ELF-1 (cell line): Measurements from ENCODE around the gene ACBD7.

Source experiments
- DNase-seq: peaks from one replicate; pipeline ENCODE4 v3.0.0-alpha.2; 2016; ENCODE audit warnings: low read depth, low spot score

The ACBD7 gene

DNA sequence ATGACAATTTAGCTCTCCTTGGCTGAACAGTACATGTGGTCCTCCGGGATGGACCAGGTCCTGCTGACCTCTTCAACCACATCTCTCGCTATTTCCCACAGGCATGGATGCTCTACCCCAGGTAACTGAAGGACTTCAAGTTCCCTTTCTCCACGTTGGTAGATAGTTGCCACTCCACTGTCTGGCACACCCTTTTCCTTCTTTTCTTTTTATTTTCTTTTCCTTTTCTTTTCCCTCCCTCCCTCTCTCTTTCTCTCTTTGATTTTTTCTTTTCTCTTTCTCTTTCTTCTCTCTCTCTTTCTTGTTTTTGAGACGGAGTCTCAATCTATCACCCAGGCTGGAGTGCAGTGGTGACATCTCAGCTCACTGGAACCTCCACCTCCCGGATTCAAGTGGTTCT lies 2.8 kb upstream of the ACBD7 start:
- no peak for DNase-seq

DNA sequence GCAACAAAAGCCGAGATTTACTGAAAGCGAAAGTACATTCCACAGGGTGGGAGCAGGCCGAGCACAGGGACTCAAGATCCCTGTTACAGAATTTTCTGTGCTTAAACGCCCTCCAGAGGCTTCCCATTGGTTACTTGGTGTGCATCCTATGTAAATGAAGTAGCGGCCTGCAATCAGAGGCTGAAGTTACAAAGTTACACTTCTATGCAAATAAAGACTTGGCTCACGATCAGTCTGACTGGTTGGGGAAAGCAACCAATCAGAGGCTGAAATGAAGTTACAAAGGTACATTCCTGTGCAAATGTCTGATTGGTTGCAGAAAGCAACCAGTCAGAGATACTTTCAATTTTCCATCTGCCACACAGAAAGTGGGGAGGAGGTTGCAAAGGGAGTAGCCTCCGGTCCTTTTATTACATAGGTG lies 4.1 kb downstream of the ACBD7 start:
- peak; percentile 61 for DNase-seq

GRCh38 chr10:15083674-15084501 lies 4.7 kb downstream of the ACBD7 start:
- DNase-seq, result no peak

- no peak for DNase-seq
Measured at GRCh38 chr10:15075421-15075820, 13.2 kb downstream of the ACBD7 start.

- DNase-seq, result peak; percentile 11
Measured at GRCh38 chr10:15072358-15072757, 16.2 kb downstream of the ACBD7 start.

- DNase-seq, result no peak
Measured at GRCh38 chr10:15069230-15069629, 19.3 kb downstream of the ACBD7 start.

DNA sequence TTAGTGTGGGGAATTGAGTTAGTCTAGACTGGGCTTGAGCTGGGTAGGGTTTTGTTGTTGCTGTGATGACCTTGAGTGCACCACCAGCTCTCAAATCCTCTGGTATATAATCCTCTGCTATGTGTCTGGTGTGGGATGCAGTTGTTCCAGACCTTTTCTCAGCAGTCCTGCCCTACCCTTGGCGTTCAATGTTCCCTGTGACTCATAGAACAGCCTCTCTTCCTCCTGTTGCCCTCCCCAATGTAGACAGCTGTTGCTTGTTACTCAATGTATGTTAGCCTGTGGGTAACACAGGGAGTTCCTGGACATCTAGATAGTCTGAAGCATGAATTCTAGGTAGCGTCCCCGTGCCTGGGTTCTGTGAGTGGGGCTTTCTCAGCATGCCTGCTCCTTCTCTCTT lies 19.8 kb downstream of the ACBD7 start:
- no peak for DNase-seq

GRCh38 chr10:15067154-15067553 lies 21.4 kb downstream of the ACBD7 start:
- no peak for DNase-seq

DNA sequence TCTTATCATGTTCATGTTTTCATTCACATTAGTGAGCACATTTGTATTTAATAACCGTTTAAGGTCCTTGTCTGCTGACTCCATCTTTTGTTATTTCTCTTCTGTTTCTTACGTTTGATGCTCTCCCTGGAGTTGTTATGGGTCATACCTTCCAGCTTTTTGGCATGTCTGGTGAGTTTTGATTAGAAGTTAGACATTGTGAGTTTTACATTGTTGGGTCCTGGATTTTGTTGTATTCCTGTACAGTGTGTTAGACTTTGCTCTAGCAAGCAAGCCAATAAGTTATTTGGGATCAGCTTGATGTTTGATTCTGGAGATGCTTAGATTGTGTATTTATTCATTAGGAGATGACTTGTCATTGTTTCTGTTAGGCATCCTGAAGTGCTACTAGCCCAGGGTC lies 27.9 kb downstream of the ACBD7 start:
- no peak for DNase-seq

- DNase-seq, result no peak
Measured at GRCh38 chr10:15059914-15060313, 28.7 kb downstream of the ACBD7 start.

DNA sequence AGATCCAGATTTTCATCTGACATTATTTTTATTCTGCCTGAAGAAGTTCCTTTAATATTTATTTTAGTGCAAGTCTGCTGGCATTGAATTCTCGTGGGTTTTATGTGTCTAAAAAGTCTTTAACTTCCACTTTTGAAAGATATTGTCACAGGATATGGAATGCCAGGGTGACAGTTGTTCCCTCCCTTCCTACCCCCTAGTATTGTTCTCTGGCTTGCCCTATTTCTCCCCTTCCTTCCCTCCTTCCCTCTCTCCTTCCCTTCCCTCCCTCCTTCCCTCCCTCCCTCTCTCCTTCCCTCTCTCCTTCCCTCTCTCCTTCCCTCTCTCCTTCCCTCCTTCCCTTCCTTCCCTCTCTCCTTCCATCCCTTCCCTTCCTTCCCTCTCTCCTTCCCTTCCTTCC lies 29.9 kb downstream of the ACBD7 start:
- DNase-seq, result no peak

DNA sequence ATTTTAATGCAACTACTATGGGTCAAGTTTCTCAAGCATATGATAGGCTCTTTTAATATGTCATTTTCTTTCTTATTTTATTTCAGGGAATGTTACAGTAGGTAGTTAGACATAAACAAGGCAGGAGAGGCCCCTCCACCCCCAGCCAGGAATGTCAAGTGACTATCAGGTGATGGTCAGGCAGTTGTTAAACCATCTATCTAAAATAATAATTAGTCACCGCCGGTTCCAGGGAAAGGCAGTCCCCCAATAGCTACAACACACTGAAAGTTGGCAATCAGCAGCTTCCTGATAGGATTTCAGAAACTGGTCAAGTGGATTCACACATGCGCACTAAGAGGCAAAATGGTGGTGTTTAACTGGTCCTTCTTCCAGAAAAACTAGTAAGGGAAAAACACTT lies 35.5 kb downstream of the ACBD7 start:
- DNase-seq, result no peak

- DNase-seq, result no peak
Measured at GRCh38 chr10:15052121-15052520, 36.5 kb downstream of the ACBD7 start.

GRCh38 chr10:15049533-15049932 lies 39.0 kb downstream of the ACBD7 start:
- no peak for DNase-seq

- DNase-seq, result peak; percentile 60
Measured at GRCh38 chr10:15046626-15047025, 42.0 kb downstream of the ACBD7 start.

DNA sequence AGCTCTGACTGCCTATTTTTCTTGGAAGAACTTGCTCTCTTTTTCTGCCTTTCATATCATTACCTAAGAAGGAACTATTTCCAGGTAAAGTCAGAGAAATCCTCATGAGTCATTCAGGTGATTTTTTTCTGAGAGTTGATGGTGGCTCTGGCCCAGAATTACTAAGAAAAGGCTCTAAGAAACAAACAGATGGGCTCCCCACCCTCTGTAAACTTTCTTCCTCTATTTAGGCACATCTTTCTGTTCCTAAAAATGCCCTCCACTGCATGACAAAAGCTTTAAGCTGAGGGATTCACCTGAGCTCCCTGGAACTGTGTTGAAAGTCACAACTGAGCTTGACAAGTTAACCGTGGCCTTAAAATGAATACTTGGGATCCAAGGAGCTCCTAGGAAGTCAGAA lies 43.2 kb downstream of the ACBD7 start:
- DNase-seq, result peak; percentile 8

DNA sequence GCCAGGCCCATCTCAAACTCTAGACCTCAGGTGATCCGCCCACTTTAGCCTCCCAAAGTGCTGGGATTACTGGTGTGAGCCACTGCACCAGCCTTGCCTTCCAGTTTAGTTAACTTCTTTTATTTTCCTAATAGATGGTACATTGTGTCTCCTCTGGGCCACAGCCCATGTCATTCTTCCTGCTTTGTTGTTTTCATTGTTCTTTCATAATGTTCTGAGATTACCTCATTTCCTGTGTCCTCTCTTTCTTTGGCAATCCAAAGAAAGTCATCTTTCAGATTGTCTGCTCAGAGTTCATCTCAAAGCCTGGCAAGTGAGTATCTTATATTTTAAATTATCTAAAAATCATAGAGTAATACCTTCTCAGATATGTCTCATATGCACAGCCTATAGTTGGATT lies 44.9 kb downstream of the ACBD7 start, which contains the start of gene OLAH:
TSS of gene OLAH (plus strand) at position 270 of the 400 bp plus-strand sequence. CDS start 3,346 bp downstream, outside the sequence.
- DNase-seq, result no peak

GRCh38 chr10:15038416-15038815 lies 50.2 kb downstream of the ACBD7 start:
- DNase-seq, result no peak

DNA sequence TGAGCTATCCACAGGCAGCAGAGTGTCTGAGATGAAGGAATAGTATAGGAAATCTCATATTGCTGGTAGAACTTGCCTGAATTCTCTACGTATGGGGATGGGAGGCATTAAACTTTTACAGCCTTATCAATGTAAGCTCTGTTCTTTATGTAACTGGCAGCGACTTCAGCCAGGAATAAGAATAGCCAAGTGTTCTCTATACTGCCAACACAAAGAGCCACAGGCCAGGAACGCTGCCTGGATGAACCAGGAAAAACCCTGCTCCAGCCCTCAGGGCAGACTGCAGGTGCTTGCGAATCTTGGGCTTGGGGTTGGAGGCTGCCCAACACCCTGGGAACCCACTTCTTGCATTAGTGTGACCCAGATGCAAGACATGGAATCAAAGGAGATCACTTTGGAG lies 50.9 kb downstream of the ACBD7 start:
- no peak for DNase-seq

- peak; percentile 81 for DNase-seq
Measured at GRCh38 chr10:15035385-15036301, 52.9 kb downstream of the ACBD7 start.

DNA sequence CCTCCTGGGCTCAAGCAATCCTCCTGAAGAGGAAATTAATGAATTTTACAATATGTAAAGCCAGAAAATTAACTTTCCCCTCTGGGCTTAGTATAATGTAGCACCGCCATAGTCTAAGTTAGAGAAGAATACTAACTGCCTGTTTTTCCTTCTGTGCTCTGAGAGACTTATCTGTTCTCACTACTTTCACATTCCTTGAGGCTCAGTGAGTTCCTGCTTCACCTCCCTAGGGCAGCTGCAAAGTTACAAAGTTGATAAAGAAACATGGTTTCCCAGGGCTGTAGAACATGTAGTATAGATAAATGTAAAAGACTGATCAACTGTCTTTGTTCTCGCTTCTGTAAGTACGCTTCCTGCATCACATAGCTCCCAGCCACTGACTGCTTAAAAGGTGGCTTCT lies 60.8 kb downstream of the ACBD7 start:
- DNase-seq, result no peak
